GM19328 (cell line): ENCODE results near the gene OR51B6.
"Not testable (repeated sequence)": the region's sequence is repeated elsewhere in the genome, so short reads cannot be mapped to it uniquely, and the experiment has no call there.

Experiments
- ATAC-seq: cut with Tn5 transposase; IDR thresholded peaks from one replicate; pipeline ENCODE4 v1.9.1; 2021; ENCODE audit warnings: mild to moderate bottlenecking, moderate library complexity; ENCODE audit not compliant: unreplicated experiment

OR51B6 gene, protein sequence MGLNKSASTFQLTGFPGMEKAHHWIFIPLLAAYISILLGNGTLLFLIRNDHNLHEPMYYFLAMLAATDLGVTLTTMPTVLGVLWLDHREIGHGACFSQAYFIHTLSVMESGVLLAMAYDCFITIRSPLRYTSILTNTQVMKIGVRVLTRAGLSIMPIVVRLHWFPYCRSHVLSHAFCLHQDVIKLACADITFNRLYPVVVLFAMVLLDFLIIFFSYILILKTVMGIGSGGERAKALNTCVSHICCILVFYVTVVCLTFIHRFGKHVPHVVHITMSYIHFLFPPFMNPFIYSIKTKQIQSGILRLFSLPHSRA

GRCh38 chr11:5351208-5351607, at the start of gene OR51B6:
TSS of gene OR51B6 (plus strand) at chr11:5351508. CDS start at chr11:5351508, 0 bp downstream.
- ATAC-seq: no peak

DNA sequence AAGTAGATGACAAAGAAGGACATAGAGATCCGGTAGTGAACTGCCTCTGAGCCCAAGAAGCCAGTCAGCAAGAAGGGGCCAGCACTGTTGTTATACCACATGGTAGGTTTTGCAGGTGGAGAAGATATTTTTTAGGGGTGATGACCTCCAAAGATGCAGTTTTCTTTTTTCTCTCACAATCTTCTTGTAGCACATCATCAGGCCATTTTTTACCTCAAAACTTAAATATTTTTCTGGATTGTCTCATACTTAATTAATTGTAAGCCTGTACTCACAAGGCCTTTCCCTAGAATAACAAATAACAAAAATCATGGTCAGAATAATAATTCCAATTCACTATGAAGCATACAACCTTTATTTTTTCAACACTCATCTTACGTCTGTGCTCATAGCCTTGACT, 49.5 kb upstream of the OR51B6 start, which contains the start of gene OR51B4:
TSS of gene OR51B4 (minus strand) at position 101 of the 400 bp plus-strand sequence. CDS start at position 101, 0 bp downstream.
- ATAC-seq: no peak

GRCh38 chr11:5303626-5304025, 47.7 kb upstream of the OR51B6 start:
- ATAC-seq: no peak

GRCh38 chr11:5304046-5304445, 47.3 kb upstream of the OR51B6 start:
- no peak for ATAC-seq

GRCh38 chr11:5307256-5308019, 43.9 kb upstream of the OR51B6 start:
- ATAC-seq: no peak

DNA sequence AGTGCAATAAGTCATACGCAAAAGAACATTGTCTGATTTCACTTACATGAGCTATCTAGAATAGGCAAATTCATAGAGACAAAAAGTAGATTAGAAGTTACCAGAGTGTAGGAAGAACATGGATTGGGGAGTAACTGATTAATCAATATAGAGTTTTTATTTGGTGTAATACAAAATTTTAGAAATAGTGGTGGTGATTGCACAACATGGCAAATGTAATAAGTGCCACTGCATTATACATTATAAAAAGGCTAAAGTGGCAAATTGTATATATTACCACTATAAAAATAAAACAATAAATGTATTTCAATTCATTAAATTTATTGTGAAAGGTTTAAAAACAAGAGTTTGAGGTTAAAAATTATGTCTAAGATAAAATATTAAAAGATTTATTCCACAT, 40.9 kb upstream of the OR51B6 start:
- ATAC-seq: no peak

- ATAC-seq: not testable (repeated sequence)
Observed at GRCh38 chr11:5313326-5314023, 37.8 kb upstream of the OR51B6 start.

DNA sequence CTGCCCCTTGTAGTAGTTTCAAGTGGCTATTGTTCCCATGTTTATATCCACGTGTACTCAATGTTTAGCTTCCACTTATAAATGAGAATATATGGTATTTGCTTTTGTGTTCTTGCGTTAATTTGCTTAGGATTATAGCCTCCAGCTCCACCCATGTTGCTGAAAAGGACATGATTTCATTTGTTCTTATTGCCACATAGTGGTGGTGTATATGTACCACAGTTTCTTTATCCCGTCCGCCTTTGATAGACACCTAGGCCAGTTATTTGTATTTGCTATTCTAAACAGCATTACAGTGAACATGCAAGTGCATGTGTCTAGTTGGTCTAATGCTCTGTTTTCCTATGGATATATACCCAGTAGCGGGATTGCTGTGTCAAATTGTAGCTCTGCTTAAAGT, 34.0 kb upstream of the OR51B6 start:
- no peak for ATAC-seq

- ATAC-seq: no peak
Observed at GRCh38 chr11:5324197-5324596, 27.1 kb upstream of the OR51B6 start, which contains the start of gene OR51B2. TSS of gene OR51B2 (minus strand) at chr11:5324297. CDS start at chr11:5324297, 0 bp downstream.

DNA sequence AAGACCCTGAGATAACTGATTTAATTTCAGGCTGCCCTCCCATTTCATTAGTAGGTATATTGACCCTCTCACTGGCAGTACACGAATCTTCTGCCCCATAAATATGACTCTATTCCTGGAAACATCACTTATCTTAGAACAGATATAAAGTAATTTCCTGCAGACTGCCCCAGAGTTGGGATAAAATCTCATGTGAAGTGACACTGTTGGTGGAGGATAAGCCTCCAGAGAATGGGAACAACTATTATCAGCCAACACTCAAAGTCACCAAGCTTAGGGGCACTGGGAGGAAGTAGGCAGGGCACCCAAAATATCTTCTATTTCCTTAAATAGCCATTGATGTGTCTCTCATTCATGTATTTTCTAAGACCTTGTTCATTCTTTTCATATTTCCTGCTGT, 16.1 kb upstream of the OR51B6 start:
- ATAC-seq: no peak

GRCh38 chr11:5336331-5336730, 15.0 kb upstream of the OR51B6 start:
- no peak for ATAC-seq

DNA sequence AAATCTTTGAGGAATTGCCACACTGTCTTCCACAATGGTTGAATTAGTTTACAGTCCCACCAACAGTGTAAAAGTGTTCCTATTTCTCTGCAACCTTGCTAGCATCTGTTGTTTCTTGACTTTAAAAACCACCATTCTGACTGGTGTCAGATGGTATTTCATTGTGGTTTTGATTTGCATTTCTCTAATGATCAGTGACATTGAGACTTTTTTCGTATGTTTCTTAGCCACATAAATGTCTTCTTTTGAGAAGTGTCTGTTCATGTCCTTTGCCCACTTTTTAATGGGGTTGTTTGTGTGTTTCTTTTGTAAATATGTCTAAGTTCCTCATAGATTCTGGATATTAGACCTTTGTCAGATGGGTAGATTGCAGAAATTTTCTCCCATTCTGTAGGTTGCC, 14.1 kb upstream of the OR51B6 start:
- not testable (repeated sequence) for ATAC-seq

DNA sequence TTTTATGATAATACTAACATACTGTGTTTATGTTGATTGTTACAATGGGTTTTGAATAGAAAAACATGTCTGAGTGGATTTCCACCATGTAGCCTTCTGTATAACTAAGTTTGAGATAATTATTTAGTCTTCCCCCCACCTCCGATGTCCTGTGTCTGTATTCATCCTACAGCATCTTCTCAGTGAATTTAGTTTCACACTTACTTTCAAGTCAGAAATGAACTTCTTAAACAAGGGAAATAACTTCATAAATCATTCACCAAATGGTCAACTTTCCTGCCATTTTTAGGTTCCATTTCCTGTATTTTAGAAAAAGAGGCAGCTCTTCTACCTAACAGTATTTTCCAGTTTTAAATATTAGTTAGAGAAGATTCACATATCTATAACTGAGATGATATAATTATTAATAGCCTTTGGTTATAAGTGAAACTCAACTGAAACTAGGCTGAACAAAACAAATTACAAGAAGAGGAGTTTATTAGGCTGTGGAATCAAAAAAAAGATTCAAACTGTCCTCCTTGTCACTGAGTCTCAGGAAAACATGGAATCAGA, 11.5 kb upstream of the OR51B6 start:
- ATAC-seq: no peak

DNA sequence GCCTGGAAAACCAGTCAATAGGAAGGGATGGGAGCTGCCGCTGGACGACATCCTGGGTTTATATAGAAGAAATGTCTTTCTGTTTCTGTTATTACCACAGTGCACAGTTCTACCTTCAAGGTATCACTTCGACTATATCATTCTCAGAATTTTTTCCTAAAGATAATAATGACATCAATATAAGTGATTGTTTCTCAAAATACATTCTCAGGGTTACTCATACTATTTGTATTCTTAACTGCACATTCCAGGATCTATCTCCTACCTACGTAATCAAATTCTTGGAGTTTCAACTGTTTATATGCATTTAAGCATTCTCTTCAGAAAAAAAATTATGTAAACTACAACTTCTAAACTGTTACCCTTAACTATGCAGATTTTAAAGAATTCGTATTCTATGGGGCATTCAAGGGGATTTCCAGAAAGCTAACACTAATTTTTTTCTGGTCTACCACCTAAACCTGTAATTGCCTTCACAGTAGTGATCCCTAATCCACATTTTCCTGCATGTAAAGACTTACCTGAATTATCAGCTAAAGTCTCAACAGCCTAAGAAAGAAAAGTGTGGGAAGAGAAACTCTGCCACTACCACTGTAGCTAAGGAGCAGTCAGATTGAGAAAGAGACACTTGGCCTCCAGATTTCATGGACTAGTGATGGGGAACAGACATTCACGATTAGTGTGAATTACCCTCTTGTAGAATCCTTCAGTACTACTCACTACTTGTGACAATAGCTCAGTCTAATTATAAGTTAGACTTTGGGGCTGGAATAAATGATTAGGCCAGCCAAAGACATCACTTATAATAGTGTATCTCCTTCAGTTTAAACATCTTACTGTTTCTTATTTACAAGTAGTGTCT, 7.6 kb upstream of the OR51B6 start, which contains the start of gene OR51B5:
TSS of gene OR51B5 (minus strand) at position 51 of the 862 bp plus-strand sequence. CDS start at position 51, 0 bp downstream.
- no peak for ATAC-seq

DNA sequence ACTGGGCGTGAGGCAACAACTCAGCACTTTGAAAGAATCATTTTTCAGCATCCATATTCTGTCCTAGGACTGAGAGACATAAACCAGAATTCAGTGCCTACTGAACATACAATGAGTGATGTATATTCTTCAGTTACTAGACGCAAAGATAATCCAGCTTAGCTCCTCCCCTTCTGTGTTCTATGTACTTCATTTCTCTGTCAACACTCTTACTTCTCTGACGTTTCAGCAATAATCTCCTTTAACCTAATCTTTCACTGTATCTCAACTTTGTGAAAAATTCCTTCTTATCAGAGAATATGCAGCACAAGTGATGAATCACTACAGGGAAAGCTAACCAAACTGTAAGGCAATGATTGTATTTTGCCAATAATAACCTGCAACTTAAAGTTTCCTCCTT, 5.5 kb upstream of the OR51B6 start:
- ATAC-seq: no peak

DNA sequence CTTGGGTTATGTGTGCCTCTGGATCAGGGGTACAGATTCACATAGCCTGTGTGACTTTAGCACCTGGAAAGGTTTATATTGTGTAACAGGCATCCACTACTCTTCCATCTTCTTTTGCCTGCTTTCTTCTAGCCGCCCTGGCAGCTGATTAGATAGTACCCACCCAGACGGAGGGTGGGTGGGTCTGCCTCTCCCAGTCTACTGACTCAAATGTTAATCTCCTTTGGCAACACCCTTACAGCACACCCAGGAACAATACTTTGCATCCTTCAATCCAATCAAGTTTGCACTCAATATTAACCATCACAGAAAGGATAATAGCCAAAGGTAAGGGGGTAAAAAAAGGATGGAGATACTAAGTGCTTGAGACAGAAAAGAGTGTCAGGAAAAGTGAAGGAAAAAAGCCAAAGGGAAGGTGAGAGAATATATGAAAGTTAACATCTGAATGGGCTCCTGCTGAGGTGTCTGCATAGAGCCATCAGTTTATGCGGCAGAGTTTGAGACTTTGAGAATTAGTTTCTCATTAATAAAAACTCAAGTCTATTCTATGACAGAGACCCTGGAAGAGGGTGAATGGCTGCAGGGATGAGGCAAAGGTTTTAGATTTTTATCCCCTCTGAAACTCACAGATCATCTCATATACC, 2.6 kb upstream of the OR51B6 start:
- ATAC-seq: no peak

- no peak for ATAC-seq
Observed at GRCh38 chr11:5349550-5349949, 1.8 kb upstream of the OR51B6 start.

GRCh38 chr11:5356031-5356430, 4.7 kb downstream of the OR51B6 start:
- ATAC-seq: not testable (repeated sequence)

GRCh38 chr11:5362017-5362625, 10.8 kb downstream of the OR51B6 start:
- ATAC-seq: no peak
